GM10266 (cell line): ENCODE results near the gene TOR1AIP2.
"Not testable (repeated sequence)": the region's sequence is repeated elsewhere in the genome, so short reads cannot be mapped to it uniquely, and the experiment has no call there.

Experiments used
- DNase-seq: peaks from one replicate; pipeline ENCODE4 v3.0.0; 2012; ENCODE audit errors: extremely low spot score
- CTCF ChIP-seq: IDR thresholded peaks from 2 replicates; pipeline ENCODE4 v1.5.1; 2012; ENCODE audit warnings: mild to moderate bottlenecking, low read depth; ENCODE audit not compliant: control insufficient read depth, insufficient read depth; ENCODE audit errors: missing control alignments

TOR1AIP2 gene

DNA sequence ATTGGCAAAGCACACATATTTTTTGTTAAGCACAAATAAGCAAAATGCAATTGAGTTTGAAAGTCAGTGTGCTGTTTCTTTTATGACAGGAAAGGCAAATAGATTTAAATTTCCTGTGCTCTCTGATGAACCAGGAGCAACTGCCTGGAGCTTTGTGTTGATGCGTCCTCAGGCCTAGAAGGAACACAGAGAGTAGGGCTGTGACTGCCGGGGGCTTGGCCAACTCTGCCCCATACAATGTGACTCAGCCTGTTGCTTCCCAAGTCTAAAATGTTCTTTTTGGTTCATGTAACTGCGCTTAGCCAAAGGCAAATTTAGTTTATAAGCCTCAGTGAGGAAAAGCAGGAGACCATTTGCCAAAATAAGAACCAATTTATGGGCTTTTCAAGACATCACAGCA lies 37.5 kb downstream of the TOR1AIP2 start:
- no peak for DNase-seq
- TF ChIP-seq CTCF, result no peak

GRCh38 chr1:179836686-179837445 lies 40.7 kb downstream of the TOR1AIP2 start:
- not testable (repeated sequence) for DNase-seq

DNA sequence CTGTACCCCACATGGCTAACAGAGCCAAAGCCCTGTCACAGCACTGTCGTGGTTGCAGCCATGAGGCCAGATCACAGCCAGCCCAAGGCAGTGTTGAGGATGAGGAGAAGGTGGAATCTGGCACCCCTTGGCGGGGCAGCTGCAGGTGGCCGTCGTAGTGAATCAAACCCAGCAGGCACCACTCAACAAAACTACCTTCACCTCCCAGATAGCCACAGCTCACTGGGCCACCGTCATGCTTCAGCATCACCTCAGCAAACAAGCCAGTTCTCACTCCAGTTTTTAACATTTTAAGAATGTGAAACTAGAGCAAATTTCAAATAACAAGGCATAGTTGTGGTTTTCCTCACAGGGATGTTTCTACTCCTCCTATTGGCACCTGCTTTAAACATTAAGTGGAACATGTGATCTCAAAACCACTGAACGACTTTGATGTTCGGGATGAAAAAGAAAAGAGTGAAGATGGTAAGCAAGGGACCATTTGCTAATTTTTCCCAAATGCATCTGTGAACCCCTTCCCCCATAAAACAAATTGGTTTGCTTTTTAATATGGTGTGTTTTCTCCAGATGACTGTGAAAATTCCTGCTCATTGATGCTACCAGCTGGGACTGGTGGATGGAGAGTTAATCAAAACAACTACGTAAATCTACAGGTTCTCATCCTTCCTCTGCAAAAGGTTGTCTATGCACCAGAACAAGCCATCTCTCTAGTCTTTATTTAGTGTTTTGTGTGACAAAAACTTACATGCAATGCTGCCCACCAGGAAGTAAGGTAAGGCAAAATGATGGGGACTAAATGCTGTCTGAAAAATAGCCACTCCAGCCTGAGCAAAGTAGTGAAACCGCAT lies 45.5 kb downstream of the TOR1AIP2 start:
- DNase-seq, result no peak
- TF ChIP-seq CTCF, result no peak

DNA sequence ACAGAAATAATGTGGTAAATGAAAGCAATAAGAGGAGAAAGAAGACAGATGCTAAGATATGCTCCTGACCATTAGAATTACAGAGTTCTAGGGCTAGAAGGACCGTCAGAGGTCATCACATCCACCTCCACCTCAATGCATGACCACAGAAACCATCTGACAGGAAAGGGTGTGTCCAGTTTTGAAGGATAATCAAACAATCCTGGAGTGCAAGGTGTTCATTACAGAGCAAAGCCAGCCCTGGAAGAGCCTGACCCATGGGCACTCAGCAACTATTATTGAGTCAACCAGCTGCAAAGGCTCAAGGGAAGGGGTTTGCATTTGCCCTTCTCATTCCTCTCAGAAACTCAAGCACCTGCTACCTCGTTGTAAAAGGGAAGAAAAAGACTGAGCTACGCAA lies 46.4 kb downstream of the TOR1AIP2 start:
- no peak for TF ChIP-seq CTCF
- no peak for DNase-seq

GRCh38 chr1:179828554-179829110 lies 49.0 kb downstream of the TOR1AIP2 start:
- TF ChIP-seq CTCF, result no peak
- DNase-seq, result no peak

- DNase-seq, result no peak
- no peak for TF ChIP-seq CTCF
Observed at GRCh38 chr1:179826626-179827280, 50.9 kb downstream of the TOR1AIP2 start.

DNA sequence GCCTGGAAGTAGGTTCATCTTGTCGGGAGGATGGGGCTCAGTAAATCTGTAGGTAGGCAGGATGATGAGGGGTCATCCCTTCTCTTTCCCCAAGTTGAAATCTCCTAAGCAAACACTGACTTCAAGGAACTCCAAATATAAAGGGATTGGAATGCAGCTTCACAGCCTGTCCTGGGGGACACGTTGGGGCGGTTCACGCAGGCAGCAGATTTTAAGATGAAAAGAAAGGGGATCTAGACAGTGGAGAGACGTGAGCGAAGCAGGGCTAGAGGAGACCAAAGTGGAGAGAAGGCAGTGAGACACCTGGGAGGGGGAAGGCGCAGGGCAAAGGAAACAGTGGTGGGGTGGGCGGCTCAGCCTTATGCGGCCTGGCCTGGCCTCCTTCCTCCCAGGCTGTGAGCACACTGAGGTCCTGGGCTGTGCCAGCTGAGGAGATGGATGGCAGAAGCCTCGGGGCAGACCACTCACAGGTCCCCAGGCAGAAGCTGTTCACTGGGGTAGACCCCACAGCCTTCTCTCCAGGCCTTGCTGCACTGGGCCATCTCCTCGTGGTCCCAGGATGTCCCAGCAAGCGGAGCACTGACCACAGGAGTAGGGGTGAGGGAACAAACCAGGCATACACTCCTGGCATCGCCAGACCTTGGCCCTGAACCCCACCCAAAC lies 51.7 kb downstream of the TOR1AIP2 start:
- DNase-seq, result no peak
- no peak for TF ChIP-seq CTCF
